Neural progenitor cell (in vitro differentiated cells): ENCODE measurements around the gene AUNIP. TPM values are rescaled to one million over a fixed set of nuclear protein-coding genes. Genes with fewer than 3 reads are reported as not detected.
A peak's percentile ranks its signal among the peaks of the same experiment; 100 is the strongest.

Experiments used
- DNase-seq: peaks from one replicate; pipeline ENCODE4 v3.0.0-alpha.2; 2016; ENCODE audit warnings: low spot score
- H2AFZ ChIP-seq: fragments of 200-600 bp; sonication (generic); replicated peaks from 2 replicates; pipeline ENCODE4 v1.6.1; 2016; ENCODE audit warnings: antibody characterized with exemption
- H3F3A ChIP-seq: fragments of 200-600 bp; sonication (generic); 2 replicates; pipeline ENCODE4 v1.6.1; 2016; ENCODE audit warnings: antibody characterized with exemption, low read depth
- H3K27ac ChIP-seq: fragments of 200-600 bp; sonication (generic); 2 replicates; pipeline ENCODE4 v1.5.1; 2016; ENCODE audit warnings: mild to moderate bottlenecking
- H3K27me3 ChIP-seq: fragments of 200-600 bp; sonication (generic); 2 replicates; pipeline ENCODE4 v1.6.1; 2016; ENCODE audit warnings: mild to moderate bottlenecking, moderate library complexity
- H3K36me3 ChIP-seq: fragments of 200-600 bp; sonication (generic); 2 replicates; pipeline ENCODE4 v1.5.1; 2016
- H3K4me1 ChIP-seq: fragments of 200-600 bp; sonication (generic); 2 replicates; pipeline ENCODE4 v1.6.1; 2016; ENCODE audit warnings: mixed run types
- H3K4me2 ChIP-seq: fragments of 200-600 bp; sonication (generic); 2 replicates; pipeline ENCODE4 v1.6.1; 2016
- H3K4me3 ChIP-seq: fragments of 200-600 bp; sonication (generic); 2 replicates; pipeline ENCODE4 v1.5.1; 2016
- H3K79me2 ChIP-seq: fragments of 200-600 bp; sonication (generic); 2 replicates; pipeline ENCODE4 v1.6.1; 2016; ENCODE audit warnings: low read depth
- H3K9ac ChIP-seq: fragments of 200-600 bp; sonication (generic); 2 replicates; pipeline ENCODE4 v1.6.1; 2016
- H3K9me3 ChIP-seq: fragments of 200-600 bp; sonication (generic); 2 replicates; pipeline ENCODE4 v1.5.1; 2016; ENCODE audit warnings: low read depth
- H4K20me1 ChIP-seq: fragments of 200-600 bp; sonication (generic); 2 replicates; pipeline ENCODE4 v1.6.1; 2016; ENCODE audit warnings: low read depth
- H3K27ac Mint-ChIP-seq: 3 replicates; pipeline ENCODE4 v1.8.0; 2021; ENCODE audit warnings: mixed read lengths
- H3K27me3 Mint-ChIP-seq: 2 replicates; pipeline ENCODE4 v1.8.0; 2022; ENCODE audit warnings: low read depth, mild to moderate bottlenecking, inconsistent platforms, moderate library complexity, mixed read lengths; ENCODE audit not compliant: insufficient read depth
- H3K36me3 Mint-ChIP-seq: 3 replicates; pipeline ENCODE4 v1.8.0; 2021; ENCODE audit warnings: mixed read lengths
- H3K4me1 Mint-ChIP-seq: 3 replicates; pipeline ENCODE4 v1.8.0; 2021; ENCODE audit warnings: mixed read lengths
- H3K4me3 Mint-ChIP-seq: 3 replicates; pipeline ENCODE4 v1.8.0; 2021; ENCODE audit warnings: mild to moderate bottlenecking, moderate library complexity, mixed read lengths
- H3K9me3 Mint-ChIP-seq: 3 replicates; pipeline ENCODE4 v1.8.0; 2020; ENCODE audit warnings: mixed read lengths
- CTCF ChIP-seq: fragments of 200-600 bp; sonication (generic); IDR thresholded peaks from 2 replicates; pipeline ENCODE4 v1.5.1; 2017; ENCODE audit warnings: antibody characterized with exemption, mild to moderate bottlenecking
- EZH2 ChIP-seq: fragments of 200-600 bp; sonication (generic); IDR thresholded peaks from 2 replicates; pipeline ENCODE4 v1.6.1; 2017; ENCODE audit warnings: antibody characterized with exemption, mild to moderate bottlenecking, moderate library complexity
- EZH2phosphoT487 ChIP-seq: fragments of 200-600 bp; sonication (generic); IDR thresholded peaks from 2 replicates; pipeline ENCODE4 v1.6.1; 2017; ENCODE audit warnings: antibody characterized with exemption
- total RNA-seq: library from RNA; depleted of rRNA; stranded (reverse); fragments of >200 nt; gene quantifications from 2 replicates; pipeline ENCODE4 v1.2.3, GENCODE V29; 2015; ENCODE audit warnings: low replicate concordance

Gene AUNIP
- total RNA-seq, 1 donor from 2014 or later = 15.2 TPM

GRCh38 chr1:25864434-25864833 lies 5.2 kb upstream of the AUNIP start:
- no peak overlapping the region for H3K27ac Mint-ChIP-seq
- H3K36me3 ChIP-seq = no peaks in the 10 kb centered on the region
- H3K9me3 ChIP-seq = no peaks in the 10 kb centered on the region
- H3K9me3 Mint-ChIP-seq = no peaks in the 10 kb centered on the region
- no peak overlapping the region for H3K9ac ChIP-seq
- peaks cover 24% of the 10 kb centered on the region for H3K4me1 Mint-ChIP-seq
- peaks cover 9% of the 10 kb centered on the region for H3K36me3 Mint-ChIP-seq
- H3K27me3 ChIP-seq = no peaks in the 10 kb centered on the region
- H3K27me3 Mint-ChIP-seq = peaks cover 11% of the 10 kb centered on the region
- TF ChIP-seq EZH2phosphoT487 (no peak), EZH2 (no peak), CTCF (no peak)
- DNase-seq = no peak
- H4K20me1 ChIP-seq = peaks cover 8% of the 10 kb centered on the region
- H3K4me3 Mint-ChIP-seq = no peak overlapping the region
- no peak overlapping the region for H2AFZ ChIP-seq
- peaks cover 13% of the 10 kb centered on the region for H3K4me1 ChIP-seq
- peaks cover 9% of the 10 kb centered on the region for H3F3A ChIP-seq
- H3K4me2 ChIP-seq = no peak overlapping the region
- H3K4me3 ChIP-seq = no peak overlapping the region
- H3K27ac ChIP-seq = no peak overlapping the region
- no peaks in the 10 kb centered on the region for H3K79me2 ChIP-seq

- H3K36me3 Mint-ChIP-seq = peaks cover 9% of the 10 kb centered on the region
- no peak overlapping the region for H3K4me3 Mint-ChIP-seq
- H3K27ac Mint-ChIP-seq = no peak overlapping the region
- no peak overlapping the region for H3K4me2 ChIP-seq
- H3K27ac ChIP-seq = no peak overlapping the region
- H3K9me3 ChIP-seq = no peaks in the 10 kb centered on the region
- H3F3A ChIP-seq = peaks cover 4% of the 10 kb centered on the region
- H3K79me2 ChIP-seq = peaks cover 4% of the 10 kb centered on the region
- H3K27me3 Mint-ChIP-seq = peaks cover 11% of the 10 kb centered on the region
- DNase-seq = no peak
- H3K9ac ChIP-seq = no peak overlapping the region
- TF ChIP-seq EZH2phosphoT487 (no peak), CTCF (no peak), EZH2 (no peak)
- no peaks in the 10 kb centered on the region for H3K9me3 Mint-ChIP-seq
- H3K4me1 ChIP-seq = peaks cover 11% of the 10 kb centered on the region
- H3K36me3 ChIP-seq = no peaks in the 10 kb centered on the region
- no peak overlapping the region for H3K4me3 ChIP-seq
- H2AFZ ChIP-seq = no peak overlapping the region
- H3K4me1 Mint-ChIP-seq = peaks cover 28% of the 10 kb centered on the region
- H3K27me3 ChIP-seq = no peaks in the 10 kb centered on the region
- peaks cover 4% of the 10 kb centered on the region for H4K20me1 ChIP-seq
Measured at GRCh38 chr1:25863486-25864262, 4.4 kb upstream of the AUNIP start.

- H4K20me1 ChIP-seq = peaks cover 4% of the 10 kb centered on the region
- H3K4me3 ChIP-seq = no peak overlapping the region
- Mint-ChIP-seq H3K4me3 (no peak overlapping the region), H3K9me3 (no peaks in the 10 kb centered on the region), H3K4me1 (peaks cover 31% of the 10 kb centered on the region), H3K27ac (peak overlapping the region; percentile 21), H3K36me3 (peaks cover 9% of the 10 kb centered on the region), H3K27me3 (peaks cover 11% of the 10 kb centered on the region)
- TF ChIP-seq EZH2phosphoT487 (no peak), EZH2 (no peak), CTCF (no peak)
- H3K9me3 ChIP-seq = no peaks in the 10 kb centered on the region
- no peak overlapping the region for H3K27ac ChIP-seq
- no peak overlapping the region for H3K4me2 ChIP-seq
- H3K79me2 ChIP-seq = peaks cover 11% of the 10 kb centered on the region
- peaks cover 19% of the 10 kb centered on the region for H3K4me1 ChIP-seq
- no peaks in the 10 kb centered on the region for H3K36me3 ChIP-seq
- no peak for DNase-seq
- H3F3A ChIP-seq = peaks cover 4% of the 10 kb centered on the region
- H3K9ac ChIP-seq = no peak overlapping the region
- H2AFZ ChIP-seq = no peak overlapping the region
- no peaks in the 10 kb centered on the region for H3K27me3 ChIP-seq
Measured at GRCh38 chr1:25862785-25863485, 3.7 kb upstream of the AUNIP start.
